DND-41 (cell line): Measurements from ENCODE around the gene PAQR6.

Experiments used
- CTCF ChIP-seq: IDR thresholded peaks from 2 replicates; pipeline ENCODE4 v1.5.1; 2012; ENCODE audit warnings: borderline replicate concordance, low read length, moderate library complexity, mild to moderate bottlenecking; ENCODE audit not compliant: poor library complexity, severe bottlenecking; ENCODE audit errors: extremely low read depth
- EZH2 ChIP-seq: IDR thresholded peaks from 3 replicates; pipeline ENCODE4 v1.6.1; 2012; ENCODE audit warnings: borderline replicate concordance, low read depth, mild to moderate bottlenecking, moderate library complexity, low read length, inconsistent platforms; ENCODE audit not compliant: severe bottlenecking

- TF ChIP-seq CTCF (no peak), EZH2 (no peak)
Observed at GRCh38 chr1:156246241-156246780, 1.5 kb downstream of the PAQR6 start.
